Lung (tissue), 12 donors: ENCODE measurements around the gene ITPR1. TPM values are rescaled to one million over a fixed set of nuclear protein-coding genes. Genes with fewer than 3 reads are reported as not detected.

Experiments used
- ATAC-seq: fragments of 200-7000 bp; cut with Tn5 transposase; one replicate; pipeline ENCODE4 v1.9.1; 2020; ENCODE audit warnings: moderate number of reproducible peaks; ENCODE audit not compliant: insufficient read depth, low FRiP score
- DNase-seq, 3 donors: peaks; one replicate each; pipeline ENCODE4 v3.0.0-alpha.2; 2013 to 2017
- H3K27ac ChIP-seq, 2 donors: one replicate each; pipeline ENCODE4 v1.5.1; 2013; ENCODE audit warnings: mild to moderate bottlenecking in 2 of 2, moderate library complexity in 2 of 2, control low read depth in 1 of 2, inconsistent platforms in 1 of 2, low read depth in 1 of 2, low read length in 1 of 2
- H3K27me3 ChIP-seq, 3 donors: one replicate each; pipeline ENCODE4 v1.5.1; 2013; ENCODE audit warnings: low read length in 2 of 3; ENCODE audit not compliant: control insufficient read depth in 3 of 3, insufficient read depth in 3 of 3
- H3K36me3 ChIP-seq, 4 donors: one replicate each; pipeline ENCODE4 v1.5.1; 2013; ENCODE audit warnings: low read length in 4 of 4, mild to moderate bottlenecking in 1 of 4, moderate library complexity in 1 of 4; ENCODE audit not compliant: control insufficient read depth in 4 of 4, insufficient read depth in 4 of 4
- H3K4me1 ChIP-seq, 5 donors: one replicate each; pipeline ENCODE4 v1.5.1; 2013; ENCODE audit warnings: low read length in 5 of 5, mild to moderate bottlenecking in 2 of 5, moderate library complexity in 1 of 5; ENCODE audit not compliant: control insufficient read depth in 5 of 5, insufficient read depth in 5 of 5
- H3K4me3 ChIP-seq: one replicate; pipeline ENCODE4 v1.5.1; 2013; ENCODE audit warnings: mild to moderate bottlenecking, control low read depth, moderate library complexity
- H3K9ac ChIP-seq, 2 donors: one replicate each; pipeline ENCODE4 v1.5.1; 2013; ENCODE audit warnings: low read length in 2 of 2, control low read depth in 1 of 2; ENCODE audit not compliant: insufficient read depth in 1 of 2
- H3K9me3 ChIP-seq, 4 donors: one replicate each; pipeline ENCODE4 v1.5.1; 2013; ENCODE audit warnings: low read length in 3 of 4, mild to moderate bottlenecking in 1 of 4, moderate library complexity in 1 of 4; ENCODE audit not compliant: control insufficient read depth in 4 of 4, insufficient read depth in 3 of 4
- WGBS, 2 donors: extraction: QIAGEN DNeasy Blood & Tissue Kit; methylation state at CpG; one replicate each; pipeline ENCODE4 v1.1.7; 2013; 5-methylcytosine and 5-hydroxymethylcytosine counted together
- polyA plus RNA-seq, 2 donors: library from polyadenylated mRNA; stranded (reverse); fragments of 200-250 nt; gene quantifications; one replicate each; pipeline ENCODE4 v1.2.1, GENCODE V29; 2013
- total RNA-seq, 2 donors: library from RNA; depleted of rRNA in 1 of 2; stranded (reverse); fragments of >200 nt in 1 of 2; gene quantifications; one replicate each; pipeline ENCODE4 v1.2.1, GENCODE V29; 2014 to 2021
- TF ChIP-seq, protein P1 (sequence below): IDR thresholded peaks from 2 replicates; pipeline ENCODE4 v1.5.1; 2012; ENCODE audit warnings: mild to moderate bottlenecking; ENCODE audit errors: control extremely low read depth, extremely low read depth
- donor health status: control.
- donor health status: control.
- donor health status: Bipolar disorder and iron deficiency.
- donor health status: healthy.
- donor health status: DM: yes; HTN: yes; CAD: no.

The ITPR1 gene
- total and polyA plus RNA-seq, 4 donors = 12.4 to 152 (median 44.1) TPM

GRCh38 chr3:4756057-4756775, 263.1 kb downstream of the ITPR1 start:
- Histone ChIP-seq H3K27me3 (no peaks in the 10 kb centered on the region), H3K9me3 (peaks cover 0 to 4% (median 1%) of the 10 kb centered on the region in 4 donors), H3K4me3 (no peak overlapping the region), H3K9ac (no peak overlapping the region), H3K27ac (no peak overlapping the region), H3K36me3 (peaks cover 0 to 7% (median 2%) of the 10 kb centered on the region in 4 donors), H3K4me1 (peaks cover 4 to 15% (median 9%) of the 10 kb centered on the region in 5 donors)
- ATAC-seq = no peak
- TF ChIP-seq, protein P1, sequence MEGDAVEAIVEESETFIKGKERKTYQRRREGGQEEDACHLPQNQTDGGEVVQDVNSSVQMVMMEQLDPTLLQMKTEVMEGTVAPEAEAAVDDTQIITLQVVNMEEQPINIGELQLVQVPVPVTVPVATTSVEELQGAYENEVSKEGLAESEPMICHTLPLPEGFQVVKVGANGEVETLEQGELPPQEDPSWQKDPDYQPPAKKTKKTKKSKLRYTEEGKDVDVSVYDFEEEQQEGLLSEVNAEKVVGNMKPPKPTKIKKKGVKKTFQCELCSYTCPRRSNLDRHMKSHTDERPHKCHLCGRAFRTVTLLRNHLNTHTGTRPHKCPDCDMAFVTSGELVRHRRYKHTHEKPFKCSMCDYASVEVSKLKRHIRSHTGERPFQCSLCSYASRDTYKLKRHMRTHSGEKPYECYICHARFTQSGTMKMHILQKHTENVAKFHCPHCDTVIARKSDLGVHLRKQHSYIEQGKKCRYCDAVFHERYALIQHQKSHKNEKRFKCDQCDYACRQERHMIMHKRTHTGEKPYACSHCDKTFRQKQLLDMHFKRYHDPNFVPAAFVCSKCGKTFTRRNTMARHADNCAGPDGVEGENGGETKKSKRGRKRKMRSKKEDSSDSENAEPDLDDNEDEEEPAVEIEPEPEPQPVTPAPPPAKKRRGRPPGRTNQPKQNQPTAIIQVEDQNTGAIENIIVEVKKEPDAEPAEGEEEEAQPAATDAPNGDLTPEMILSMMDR = no peak
- DNase-seq = no peak
- 41 to 63% methylated on average over 10 of the region's 10 CpGs for WGBS, 2 donors

GRCh38 chr3:4756855-4757574, 263.9 kb downstream of the ITPR1 start:
- 61 to 72% methylated on average over 3 of the region's 3 CpGs for WGBS, 2 donors
- H3K9me3 ChIP-seq = peaks cover 0 to 4% (median 1%) of the 10 kb centered on the region in 4 donors
- DNase-seq = no peak

GRCh38 chr3:4757575-4758248, 264.6 kb downstream of the ITPR1 start:
- Histone ChIP-seq H3K9me3 (peaks cover 0 to 4% (median 1%) of the 10 kb centered on the region in 4 donors), H3K27ac (no peak overlapping the region), H3K27me3 (no peaks in the 10 kb centered on the region), H3K9ac (no peak overlapping the region), H3K36me3 (peaks cover 0 to 10% (median 2%) of the 10 kb centered on the region in 4 donors), H3K4me1 (peaks cover 0 to 6% (median 0%) of the 10 kb centered on the region in 5 donors), H3K4me3 (no peak overlapping the region)
- ATAC-seq (no peak), DNase-seq (no peak)
- TF ChIP-seq, protein P1 = no peak
- 85 to 97% methylated on average over 12 of the region's 12 CpGs for WGBS, 2 donors

More at GRCh38 chr3:4756855-4757574, 263.9 kb downstream of the ITPR1 start:
- Histone ChIP-seq H3K4me3 (no peak overlapping the region), H3K27me3 (no peaks in the 10 kb centered on the region), H3K9ac (no peak overlapping the region), H3K27ac (no peak overlapping the region), H3K4me1 (peaks cover 0 to 8% (median 1%) of the 10 kb centered on the region in 5 donors), H3K36me3 (peaks cover 0 to 7% (median 2%) of the 10 kb centered on the region in 4 donors)
- no peak for ATAC-seq
- TF ChIP-seq, protein P1 = no peak
